Inflammatory macrophage treated with lipopolysaccharide for 1 hour (primary cell): ENCODE data around the gene ACP3.

Experiments
- DNase-seq, 2 donors: peaks; one replicate each; pipeline ENCODE4 v3.0.0-alpha.2; 2020 to 2022

ACP3 gene

DNA sequence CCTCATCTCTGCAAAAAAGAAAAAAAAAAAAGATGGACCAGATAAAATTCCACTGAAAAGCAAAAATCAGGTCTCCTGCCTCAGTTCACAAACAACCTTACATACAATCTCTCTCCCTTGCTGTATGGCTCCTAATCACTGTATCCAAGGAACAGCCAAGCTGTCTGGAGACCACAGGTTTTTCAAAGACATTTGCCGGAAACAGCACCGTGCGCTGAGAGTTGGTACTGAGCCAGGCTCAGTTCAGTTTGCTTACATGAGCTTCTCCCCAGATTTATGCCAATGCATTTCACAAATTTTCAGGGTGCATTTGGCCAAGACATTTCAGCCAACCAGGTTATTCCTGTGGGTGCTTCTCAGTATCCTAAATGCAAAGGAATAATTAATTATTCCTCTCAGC is 4.1 kb downstream of the ACP3 start:
- DNase-seq: no peak

GRCh38 chr3:132325103-132325606 is 7.9 kb downstream of the ACP3 start:
- no peak for DNase-seq

GRCh38 chr3:132325634-132326033 is 8.4 kb downstream of the ACP3 start:
- no peak for DNase-seq

GRCh38 chr3:132326251-132326650 is 9.0 kb downstream of the ACP3 start:
- no peak for DNase-seq

DNA sequence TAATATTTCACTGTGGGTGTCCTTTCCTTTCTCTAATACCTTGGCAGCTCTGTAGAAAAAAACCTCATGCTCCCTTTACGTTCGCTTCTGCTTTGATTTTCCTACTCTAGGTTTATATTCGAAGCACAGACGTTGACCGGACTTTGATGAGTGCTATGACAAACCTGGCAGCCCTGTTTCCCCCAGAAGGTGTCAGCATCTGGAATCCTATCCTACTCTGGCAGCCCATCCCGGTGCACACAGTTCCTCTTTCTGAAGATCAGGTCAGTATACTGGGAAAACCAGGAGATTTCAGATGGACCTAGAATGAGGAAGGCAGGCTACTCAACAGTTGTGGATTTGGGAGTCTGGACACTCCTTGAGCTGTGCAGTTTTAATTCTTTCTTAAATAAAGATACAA is 14.9 kb downstream of the ACP3 start:
- DNase-seq: no peak

- no peak for DNase-seq
Measured at GRCh38 chr3:132332508-132332907, 15.3 kb downstream of the ACP3 start.

DNA sequence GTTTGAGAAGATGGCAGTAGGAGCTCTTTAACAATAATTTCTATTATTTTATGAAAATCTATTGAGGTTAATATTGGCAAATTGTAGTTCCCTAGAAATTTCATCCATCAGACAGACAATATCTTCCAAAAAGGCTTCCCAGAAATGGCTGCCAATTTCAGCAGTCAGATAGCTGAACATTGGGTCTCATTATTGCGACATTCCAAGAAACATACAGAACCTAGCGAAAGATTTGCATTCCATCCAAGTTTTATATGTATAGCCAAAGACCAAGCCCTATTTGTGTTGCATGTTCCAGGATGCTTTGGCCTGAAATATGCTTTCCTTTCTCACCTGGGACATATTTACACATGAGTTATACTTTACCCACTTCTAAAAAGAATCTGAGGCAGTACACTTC is 24.5 kb downstream of the ACP3 start:
- DNase-seq: no peak

DNA sequence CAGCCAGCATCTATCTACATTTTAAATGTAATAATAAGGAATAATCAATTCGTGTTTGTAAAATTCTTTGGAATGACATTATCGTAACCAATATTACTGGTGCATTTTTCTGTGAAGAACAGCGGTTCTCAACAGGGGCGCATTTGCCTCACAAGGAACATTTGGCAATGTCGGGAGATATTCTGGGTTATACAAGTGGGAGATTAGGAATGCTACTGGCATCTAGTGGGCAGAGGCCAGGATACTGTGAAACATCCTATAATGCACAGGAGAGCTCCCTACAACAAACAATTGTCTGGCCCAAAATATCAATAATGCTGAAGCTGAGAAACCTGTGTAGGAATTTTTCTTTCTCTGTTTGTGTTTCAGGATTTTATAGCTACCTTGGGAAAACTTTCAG is 25.0 kb downstream of the ACP3 start:
- DNase-seq: no peak

DNA sequence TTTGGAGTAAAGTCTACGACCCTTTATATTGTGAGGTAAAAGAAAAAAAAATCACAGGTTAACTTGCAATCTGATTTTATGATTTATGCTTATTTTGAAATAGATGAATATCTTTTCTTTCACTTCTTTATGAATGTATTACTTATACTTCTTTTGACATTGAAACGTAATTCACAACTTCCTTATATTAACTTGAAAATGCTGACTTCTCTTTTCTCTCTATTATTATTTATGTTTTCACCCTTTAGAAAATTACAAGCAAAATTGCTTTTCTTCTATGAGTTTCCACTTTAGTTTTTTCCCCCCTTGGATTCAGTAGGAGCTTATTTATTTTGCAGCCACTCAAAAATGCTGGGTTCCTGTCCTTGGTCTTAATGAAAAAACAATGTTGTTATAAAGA is 25.4 kb downstream of the ACP3 start:
- DNase-seq: no peak

DNA sequence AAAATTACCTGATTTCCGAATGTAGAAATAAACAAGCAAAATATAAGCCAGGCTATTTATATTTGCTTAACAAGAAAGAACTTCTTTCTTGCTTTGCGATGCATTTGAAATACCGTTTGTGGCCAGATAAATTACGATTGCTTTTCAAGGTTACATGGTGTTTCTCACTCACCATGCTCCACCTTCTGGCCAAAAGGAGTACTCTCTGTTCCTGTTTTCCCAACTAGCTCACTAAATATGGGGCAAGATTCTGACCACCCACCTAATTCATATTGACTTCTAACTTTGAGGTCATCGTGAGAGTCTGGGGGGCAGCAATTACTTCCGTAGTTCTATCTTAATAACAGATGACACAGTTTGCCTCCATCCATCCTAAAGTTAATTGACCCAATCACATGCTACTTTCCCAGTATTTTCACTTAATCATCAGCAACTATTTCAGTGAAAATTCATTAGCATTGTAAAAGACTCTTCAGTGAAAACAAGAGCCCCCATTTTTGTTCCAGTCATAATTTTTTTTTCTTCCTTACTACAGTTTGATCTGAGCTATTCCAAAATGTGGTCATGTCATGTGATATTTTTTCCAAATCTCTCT is 25.9 kb downstream of the ACP3 start:
- DNase-seq: peak; percentile 64 to 88

DNA sequence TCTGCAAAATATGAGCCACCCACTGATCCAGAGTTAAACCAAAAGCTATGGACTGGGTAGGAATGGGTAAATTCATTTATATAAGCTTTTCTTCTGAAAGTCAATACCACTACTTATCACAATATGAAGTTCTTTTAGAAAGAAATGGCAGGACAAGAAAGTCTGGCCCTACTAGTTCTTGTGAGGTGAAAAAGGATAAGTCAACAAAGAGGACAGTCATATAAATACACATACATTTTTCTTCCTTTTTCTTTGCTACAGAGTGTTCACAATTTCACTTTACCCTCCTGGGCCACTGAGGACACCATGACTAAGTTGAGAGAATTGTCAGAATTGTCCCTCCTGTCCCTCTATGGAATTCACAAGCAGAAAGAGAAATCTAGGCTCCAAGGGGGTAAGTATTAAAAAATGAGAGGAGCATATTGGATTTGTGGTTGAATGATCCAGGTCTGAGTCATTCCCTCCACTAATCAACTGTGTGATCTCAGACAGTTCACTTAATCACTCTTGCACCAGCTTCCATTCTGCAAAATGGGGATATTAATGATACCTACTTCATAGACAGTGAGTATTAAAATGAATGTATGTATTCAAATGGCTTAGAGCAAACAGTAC is 27.6 kb downstream of the ACP3 start:
- DNase-seq: no peak

DNA sequence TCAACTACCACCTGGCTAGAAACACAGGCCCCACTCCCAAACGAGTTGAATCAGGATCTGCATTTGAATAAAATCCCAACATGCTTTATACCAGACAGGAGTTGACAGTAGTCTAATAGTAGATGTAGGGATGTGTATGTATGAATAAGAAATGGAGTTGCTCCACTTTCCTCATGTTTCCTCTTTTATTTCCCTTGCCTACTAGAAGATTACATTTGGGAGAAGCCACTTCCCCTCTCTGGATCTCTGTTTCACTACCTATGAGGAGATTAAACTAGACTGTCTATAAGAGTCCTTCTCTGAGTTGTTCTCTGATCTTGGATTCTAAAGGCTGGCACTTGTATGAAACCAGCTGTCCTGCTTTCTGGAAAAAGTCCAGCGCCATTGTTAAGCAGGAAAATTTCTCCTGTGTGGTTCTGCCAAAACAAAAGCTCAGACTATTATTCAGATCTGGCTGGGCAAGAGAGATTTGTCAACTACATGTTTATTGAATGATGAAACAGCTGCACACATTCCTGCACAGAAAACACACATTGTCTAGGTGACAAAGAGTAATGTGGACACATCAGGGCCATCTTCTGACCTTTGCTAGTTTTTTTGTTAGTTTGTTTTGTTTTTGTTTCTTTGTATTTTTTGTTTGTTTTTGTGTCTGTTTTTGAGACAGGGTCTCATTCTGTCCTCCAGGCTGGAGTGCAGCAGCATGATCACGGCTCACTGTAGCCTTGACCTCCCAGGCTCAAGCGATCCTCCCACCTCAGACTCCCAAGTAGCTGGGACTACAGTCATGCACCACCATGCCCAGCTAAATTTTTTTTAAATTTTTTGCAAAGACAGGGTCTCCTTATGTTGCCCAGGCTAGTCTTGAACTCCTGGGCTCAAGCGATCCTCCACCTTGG is 29.9 kb downstream of the ACP3 start:
- peak; percentile 40 to 41 for DNase-seq

DNA sequence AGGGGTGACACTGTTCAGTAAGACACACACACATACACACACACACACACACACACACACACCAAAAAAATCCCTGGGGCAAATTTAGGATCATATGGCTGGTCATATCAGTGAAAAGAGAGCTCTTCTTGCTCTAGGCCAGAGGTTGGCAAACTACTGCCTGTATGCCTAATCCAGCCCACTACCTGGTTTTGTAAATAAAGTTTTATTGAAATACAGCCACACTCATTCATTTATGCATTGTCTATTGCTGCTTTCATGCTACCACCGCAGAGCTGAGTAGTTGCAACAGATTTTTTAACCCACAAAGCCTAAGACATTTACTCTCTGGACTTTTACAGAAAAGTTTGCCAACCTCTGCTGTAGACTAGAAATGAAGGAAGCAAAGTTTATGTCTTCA is 30.6 kb downstream of the ACP3 start:
- no peak for DNase-seq

- no peak for DNase-seq
Measured at GRCh38 chr3:132348531-132348930, 31.3 kb downstream of the ACP3 start.

DNA sequence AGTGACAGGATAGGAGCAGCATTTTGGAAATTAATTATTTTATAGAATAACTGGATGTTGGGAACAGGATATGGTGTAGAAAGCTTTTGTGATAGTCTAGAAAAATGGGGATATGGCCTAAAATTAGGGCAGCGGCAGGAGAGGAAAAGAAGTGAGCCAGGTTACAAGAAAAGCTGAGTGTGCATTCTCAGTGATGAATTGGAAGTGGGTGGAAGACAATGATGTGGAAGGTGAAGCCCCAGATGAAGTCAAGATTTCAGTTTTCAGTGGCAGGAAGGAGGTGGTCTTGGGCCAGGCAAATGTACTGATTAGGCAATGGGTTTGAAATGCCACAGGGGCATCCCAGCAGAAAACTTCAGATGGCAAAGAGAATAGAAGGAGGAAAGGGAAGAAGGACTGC is 33.6 kb downstream of the ACP3 start:
- no peak for DNase-seq

DNA sequence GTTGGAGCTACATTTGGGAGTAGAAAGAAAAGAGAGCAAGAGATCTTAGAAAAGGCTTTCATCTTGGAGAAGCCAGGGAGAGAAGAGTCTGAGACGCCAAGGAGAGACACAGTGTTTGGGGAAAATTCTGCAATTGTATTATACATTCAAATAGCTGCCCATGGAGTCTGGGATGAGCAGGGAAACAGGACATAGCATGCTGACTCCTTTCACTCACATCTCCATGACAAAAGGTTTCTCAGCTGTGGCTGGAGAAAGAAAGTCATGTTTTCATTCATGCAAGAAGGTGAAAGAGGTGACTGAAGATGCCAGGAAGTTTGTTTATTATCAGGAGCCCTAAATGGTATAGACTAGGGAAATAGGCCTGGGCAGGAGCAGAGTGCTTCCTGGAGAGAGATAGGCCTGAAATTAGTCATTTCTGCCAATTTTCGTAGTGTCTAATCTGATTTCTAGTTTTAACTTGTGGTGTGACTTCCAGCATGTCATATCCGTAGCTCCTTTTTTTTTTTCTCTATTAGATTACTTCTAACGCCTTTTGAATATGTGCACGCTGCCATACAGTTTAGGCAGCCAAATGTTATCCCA is 34.1 kb downstream of the ACP3 start:
- no peak for DNase-seq

GRCh38 chr3:132352556-132353143 is 35.4 kb downstream of the ACP3 start:
- peak; percentile 47 to 87 for DNase-seq

DNA sequence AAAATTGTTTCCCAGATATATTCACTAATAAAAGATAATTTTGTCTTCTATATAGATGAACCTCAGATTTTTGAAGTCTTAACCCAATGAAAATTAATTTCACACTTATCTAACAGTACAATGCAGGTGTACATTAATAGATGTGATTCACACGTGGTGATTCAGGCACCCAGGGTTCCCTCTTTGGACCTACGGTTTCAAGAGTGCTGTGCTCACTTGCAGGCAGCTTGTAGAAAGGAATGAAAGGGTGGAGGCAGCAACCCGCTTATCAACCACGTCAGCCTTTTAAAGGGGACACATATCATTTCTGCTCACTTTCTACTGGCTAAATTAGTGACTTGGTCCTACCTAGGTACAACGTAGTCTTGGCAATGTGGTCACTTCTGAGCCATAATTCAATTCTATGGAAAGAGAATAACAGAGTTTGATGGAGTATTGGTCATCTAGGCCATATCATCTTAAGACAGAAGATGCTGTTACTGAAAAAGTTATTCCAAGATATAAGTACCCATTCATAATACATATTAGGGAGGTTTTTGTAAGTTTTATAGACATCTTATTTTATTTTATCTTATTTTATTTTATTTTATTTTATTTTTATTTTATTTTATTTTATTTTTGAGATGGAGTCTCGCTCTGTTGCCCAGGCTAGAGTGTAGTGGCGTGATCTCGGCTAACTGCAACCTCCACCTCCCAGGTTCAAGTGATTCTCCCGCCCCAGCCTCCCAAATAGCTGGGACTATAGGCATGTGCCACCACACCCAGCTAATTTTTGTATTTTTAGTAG is 37.9 kb downstream of the ACP3 start:
- no peak for DNase-seq

GRCh38 chr3:132356568-132356967 is 39.4 kb downstream of the ACP3 start:
- DNase-seq: no peak

GRCh38 chr3:132360717-132361116 is 43.5 kb downstream of the ACP3 start:
- no peak for DNase-seq

- DNase-seq: no peak
Measured at GRCh38 chr3:132362329-132362728, 45.1 kb downstream of the ACP3 start.

DNA sequence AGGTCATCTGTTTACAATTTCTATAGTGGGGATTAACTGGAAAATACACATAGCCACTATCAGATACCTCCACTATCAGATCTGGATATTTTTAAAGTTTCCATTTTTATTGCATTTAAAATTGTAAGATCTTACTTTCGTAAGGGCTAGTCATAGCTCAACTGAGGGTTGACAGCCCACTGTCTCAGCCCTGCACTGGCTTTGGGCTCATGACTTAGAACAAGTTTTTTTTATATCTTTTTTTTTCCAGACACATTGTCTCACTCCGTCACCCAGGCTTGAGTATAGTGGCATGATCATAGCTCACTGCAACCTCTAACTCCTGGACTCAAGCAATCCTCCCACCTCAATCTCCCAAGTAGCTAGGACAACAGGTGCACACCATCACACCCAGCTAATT is 51.3 kb downstream of the ACP3 start:
- no peak for DNase-seq
